Hepatocyte (in vitro differentiated cells): ENCODE measurements around the gene XYLB.

Experiments used
- CTCF ChIP-seq: fragments of 200-600 bp; sonication (generic); IDR thresholded peaks from 2 replicates; pipeline ENCODE4 v1.5.1; 2016; ENCODE audit warnings: antibody characterized with exemption, mild to moderate bottlenecking; ENCODE audit not compliant: poor library complexity
- EZH2 ChIP-seq: fragments of 200-600 bp; sonication (generic); IDR thresholded peaks from 2 replicates; pipeline ENCODE4 v1.6.1; 2016; ENCODE audit warnings: antibody characterized with exemption, mild to moderate bottlenecking, borderline replicate concordance

DNA sequence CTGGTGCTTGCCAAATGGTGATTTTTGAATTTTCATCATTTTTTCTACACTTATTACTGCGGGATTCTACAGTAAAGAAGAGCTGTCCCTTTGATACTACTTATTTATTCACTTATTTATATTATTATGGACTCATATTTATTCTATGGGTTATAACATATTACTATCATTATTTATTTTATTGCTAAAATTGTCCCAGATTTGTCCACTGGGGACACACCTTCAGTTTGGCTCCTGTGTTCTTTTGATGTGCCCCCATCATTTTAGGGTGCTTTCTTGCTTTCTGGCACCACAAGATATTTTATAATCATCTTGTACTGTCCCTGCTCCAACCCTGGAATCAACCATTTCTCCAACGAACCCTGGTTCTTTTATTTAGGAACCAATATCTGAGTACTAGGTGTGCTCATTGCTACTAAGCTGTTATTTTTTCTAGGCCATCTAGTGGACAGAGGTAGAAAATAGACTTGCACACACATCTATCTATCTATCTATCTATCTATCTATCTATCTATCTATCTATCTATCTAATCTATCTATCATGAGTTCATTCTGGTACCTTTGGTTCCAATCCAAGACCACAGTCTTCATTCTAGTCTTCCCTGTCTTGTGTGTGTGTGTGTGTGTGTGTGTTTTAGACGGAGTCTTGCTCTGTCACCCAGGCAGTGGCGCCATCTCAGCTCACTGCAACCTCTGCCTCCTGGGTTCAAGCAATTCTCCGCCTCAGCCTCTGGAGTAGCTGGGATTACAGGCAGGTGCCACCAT is 48.5 kb upstream of the XYLB start:
- TF ChIP-seq CTCF (peak; percentile 44), EZH2 (no peak)
